Vagina (tissue), 2 donors: ENCODE data around the gene DDX31. TPM values are rescaled to one million over a fixed set of nuclear protein-coding genes. Genes with fewer than 3 reads are reported as not detected.

Source experiments
- DNase-seq, 2 donors: peaks; one replicate each; pipeline ENCODE4 v3.0.0-alpha.2; 2017; ENCODE audit errors: extremely low spot score in 2 of 2
- H3K27ac ChIP-seq: fragments of 200-600 bp; sonication (generic); one replicate; pipeline ENCODE4 v1.5.1; 2019
- H3K27me3 ChIP-seq: fragments of 200-600 bp; sonication (generic); one replicate; pipeline ENCODE4 v1.5.1; 2019
- H3K36me3 ChIP-seq, 2 donors: fragments of 200-600 bp; sonication (generic); one replicate each; pipeline ENCODE4 v1.5.1; 2017 to 2019
- H3K4me1 ChIP-seq: fragments of 200-600 bp; sonication (generic); one replicate; pipeline ENCODE4 v1.5.1; 2019
- H3K4me3 ChIP-seq, 2 donors: fragments of 200-600 bp; sonication (generic); 1 replicate in 1 of 2; 2 replicates in 1 of 2; pipeline ENCODE4 v1.5.1; 2016 to 2019
- H3K9me3 ChIP-seq: fragments of 200-600 bp; sonication (generic); one replicate; pipeline ENCODE4 v1.5.1; 2019
- CTCF ChIP-seq, 3 experiments: fragments of 450-650 bp in 2 of 3; fragments of 200-600 bp in 1 of 3; sonication (generic) in 1 of 3; IDR thresholded peaks; one replicate each; pipeline ENCODE4 v1.5.1; 2017 to 2019; ENCODE audit warnings: antibody characterized with exemption in 3 of 3, mild to moderate bottlenecking in 2 of 3, moderate library complexity in 2 of 3
- POLR2A ChIP-seq, 2 donors: fragments of 450-650 bp; IDR thresholded peaks; one replicate each; pipeline ENCODE4 v1.6.1; 2017; ENCODE audit warnings: antibody characterized with exemption in 2 of 2, mild to moderate bottlenecking in 2 of 2, moderate library complexity in 2 of 2
- POLR2AphosphoS5 ChIP-seq, 2 donors: sonication (generic); formaldehyde crosslinking; IDR thresholded peaks; one replicate each; pipeline ENCODE4 v1.9.0; 2017; ENCODE audit warnings: antibody characterized with exemption in 2 of 2, mild to moderate bottlenecking in 2 of 2, low read depth in 1 of 2; ENCODE audit not compliant: insufficient read depth in 1 of 2
- intact Hi-C: fragments of 100-400 bp; cut with DNase I; formaldehyde crosslinking; loops from one replicate; pipeline ENCODE4 v1.15.1; 2023
- total RNA-seq: library from RNA; depleted of rRNA; stranded (reverse); fragments of >200 nt; gene quantifications from one replicate; pipeline ENCODE4 v1.2.3, GENCODE V29; 2016

Gene DDX31
- total RNA-seq, 1 donor from 2014 or later: 17.9 TPM

GRCh38 chr9:132609184-132609583 lies 60.6 kb downstream of the DDX31 start:
- H3K4me1 ChIP-seq: no peaks in the 10 kb centered on the region
- no peaks in the 10 kb centered on the region for H3K9me3 ChIP-seq
- no peak overlapping the region for H3K4me3 ChIP-seq
- no peak for TF ChIP-seq CTCF (IDR thresholded peaks at IDR 0.05)
- DNase-seq: no peak
- H3K27ac ChIP-seq: no peak overlapping the region
- intact Hi-C loops: no loop called here
- H3K27me3 ChIP-seq: no peaks in the 10 kb centered on the region
- peaks cover 0 to 22% of the 10 kb centered on the region in 2 donors for H3K36me3 ChIP-seq

GRCh38 chr9:132606066-132606465 lies 63.7 kb downstream of the DDX31 start:
- no peaks in the 10 kb centered on the region for H3K4me1 ChIP-seq
- intact Hi-C loops: no loop called here
- no peak overlapping the region for H3K4me3 ChIP-seq
- no peak for TF ChIP-seq CTCF (IDR thresholded peaks at IDR 0.05)
- TF ChIP-seq POLR2A (IDR thresholded peaks at IDR 0.05): no peak
- no peak for TF ChIP-seq POLR2AphosphoS5 (IDR thresholded peaks at IDR 0.05; ENCODE audit: insufficient read depth in 1 of 2, low read depth in 1 of 2)
- no peaks in the 10 kb centered on the region for H3K27me3 ChIP-seq
- no peak for DNase-seq
- no peaks in the 10 kb centered on the region for H3K9me3 ChIP-seq
- peaks cover 0 to 6% of the 10 kb centered on the region in 2 donors for H3K36me3 ChIP-seq
- H3K27ac ChIP-seq: no peak overlapping the region

- no peaks in the 10 kb centered on the region for H3K27me3 ChIP-seq
- H3K27ac ChIP-seq: no peak overlapping the region
- H3K4me1 ChIP-seq: no peaks in the 10 kb centered on the region
- no peak overlapping the region for H3K4me3 ChIP-seq
- no peak for TF ChIP-seq POLR2A (IDR thresholded peaks at IDR 0.05)
- TF ChIP-seq CTCF (IDR thresholded peaks at IDR 0.05): no peak
- no peak for TF ChIP-seq POLR2AphosphoS5 (IDR thresholded peaks at IDR 0.05; ENCODE audit: insufficient read depth in 1 of 2, low read depth in 1 of 2)
- no peak for DNase-seq
- peaks cover 0 to 6% of the 10 kb centered on the region in 2 donors for H3K36me3 ChIP-seq
- intact Hi-C loops: no loop called here
- H3K9me3 ChIP-seq: no peaks in the 10 kb centered on the region
These were observed 64.4 kb downstream of the DDX31 start for GRCh38 chr9:132605387-132605786.

GRCh38 chr9:132602207-132602606 lies 67.6 kb downstream of the DDX31 start:
- Histone ChIP-seq H3K9me3 (no peaks in the 10 kb centered on the region), H3K27ac (no peak overlapping the region), H3K4me3 (no peak overlapping the region), H3K36me3 (peaks cover 0 to 8% of the 10 kb centered on the region in 2 donors), H3K27me3 (no peaks in the 10 kb centered on the region), H3K4me1 (no peaks in the 10 kb centered on the region)
- DNase-seq: no peak
- intact Hi-C loops: no loop called here
- TF ChIP-seq CTCF (IDR thresholded peaks at IDR 0.05): no peak
- no peak for TF ChIP-seq POLR2A (IDR thresholded peaks at IDR 0.05)
- TF ChIP-seq POLR2AphosphoS5 (IDR thresholded peaks at IDR 0.05; ENCODE audit: insufficient read depth in 1 of 2, low read depth in 1 of 2): no peak

- H3K36me3 ChIP-seq: peaks cover 0 to 11% of the 10 kb centered on the region in 2 donors
These were observed 69.3 kb downstream of the DDX31 start for GRCh38 chr9:132600326-132600984.

More at GRCh38 chr9:132600326-132600984, 69.3 kb downstream of the DDX31 start:
- Histone ChIP-seq H3K27ac (no peak overlapping the region), H3K4me3 (no peak overlapping the region), H3K9me3 (no peaks in the 10 kb centered on the region), H3K27me3 (no peaks in the 10 kb centered on the region), H3K4me1 (no peaks in the 10 kb centered on the region)
- intact Hi-C loops: no loop called here
- no peak for TF ChIP-seq CTCF (IDR thresholded peaks at IDR 0.05)
- TF ChIP-seq POLR2AphosphoS5 (IDR thresholded peaks at IDR 0.05; ENCODE audit: insufficient read depth in 1 of 2, low read depth in 1 of 2): no peak
- TF ChIP-seq POLR2A (IDR thresholded peaks at IDR 0.05): no peak
- DNase-seq: no peak
